Activated T-cell treated with anti-CD3 and anti-CD28 coated beads for 1 hour (primary cell): ENCODE measurements around the gene GRHL1.
A peak's percentile ranks its signal among the peaks of the same experiment; 100 is the strongest.

Experiments used
- DNase-seq: peaks from one replicate; pipeline ENCODE4 v3.0.0-alpha.2; 2020; ENCODE audit warnings: low read depth

The GRHL1 gene

DNA sequence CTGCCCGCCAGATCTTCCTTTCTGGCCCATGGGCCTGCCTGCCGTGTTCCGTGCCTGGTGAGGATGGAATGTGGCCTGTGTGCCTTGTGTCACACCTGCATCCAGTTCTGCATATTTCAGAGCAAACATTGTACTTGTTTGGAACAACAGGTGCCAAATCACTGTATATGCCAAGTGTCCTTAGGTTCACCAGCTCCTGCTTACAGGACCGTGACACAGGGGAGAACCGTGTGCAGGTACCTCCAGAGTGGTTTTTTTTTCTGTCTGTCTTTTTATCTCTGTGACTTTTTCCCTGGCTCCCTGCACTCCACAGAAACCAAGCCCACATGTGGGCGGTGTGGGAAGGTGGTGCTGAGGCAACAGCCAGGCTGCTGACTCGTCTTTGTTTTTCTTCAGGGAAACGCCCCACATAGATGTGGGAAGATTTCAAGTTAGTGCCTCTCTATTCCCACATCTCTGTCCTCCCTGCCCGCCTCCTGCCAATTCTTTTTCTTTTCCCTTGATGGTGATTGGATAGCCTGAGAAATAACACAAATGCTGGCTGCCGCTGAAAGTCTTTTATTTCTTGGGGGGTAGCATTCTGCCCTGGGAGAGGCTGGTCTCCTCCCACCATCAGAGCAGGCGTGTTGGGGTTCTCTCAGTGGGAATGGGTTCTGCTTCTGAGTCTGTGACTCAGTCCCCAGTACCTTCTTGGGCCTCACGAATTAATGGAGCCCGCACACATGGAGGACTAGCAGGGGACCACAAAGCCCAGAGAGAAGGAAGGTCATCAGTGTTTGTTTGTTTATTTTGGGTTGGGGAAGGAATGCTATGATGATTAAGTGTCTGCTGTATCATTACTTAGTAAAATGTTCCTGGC, 21.4 kb downstream of the GRHL1 start:
- DNase-seq = no peak

- DNase-seq = no peak
Observed at GRCh38 chr2:9973690-9974089, 22.2 kb downstream of the GRHL1 start.

- no peak for DNase-seq
Observed at GRCh38 chr2:9974343-9974742, 22.9 kb downstream of the GRHL1 start.

DNA sequence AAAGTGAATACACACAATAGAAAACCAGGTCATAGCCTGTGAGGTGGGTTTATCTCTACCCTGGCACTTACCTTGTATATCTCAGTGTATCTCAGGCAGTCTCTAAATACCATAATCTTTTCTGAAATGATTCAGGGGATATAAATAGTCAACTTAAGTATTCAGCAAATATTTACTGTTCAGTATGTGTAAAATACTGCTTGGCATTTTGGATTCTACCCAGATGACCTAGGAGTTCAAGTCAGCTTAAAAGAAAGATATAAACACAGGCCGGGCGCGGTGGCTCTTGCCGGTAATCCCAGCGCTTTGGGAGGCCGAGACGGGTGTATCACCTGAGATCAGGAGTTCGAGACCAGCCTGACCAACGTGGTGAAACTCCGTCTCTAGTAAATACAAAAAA, 23.8 kb downstream of the GRHL1 start:
- no peak for DNase-seq

DNA sequence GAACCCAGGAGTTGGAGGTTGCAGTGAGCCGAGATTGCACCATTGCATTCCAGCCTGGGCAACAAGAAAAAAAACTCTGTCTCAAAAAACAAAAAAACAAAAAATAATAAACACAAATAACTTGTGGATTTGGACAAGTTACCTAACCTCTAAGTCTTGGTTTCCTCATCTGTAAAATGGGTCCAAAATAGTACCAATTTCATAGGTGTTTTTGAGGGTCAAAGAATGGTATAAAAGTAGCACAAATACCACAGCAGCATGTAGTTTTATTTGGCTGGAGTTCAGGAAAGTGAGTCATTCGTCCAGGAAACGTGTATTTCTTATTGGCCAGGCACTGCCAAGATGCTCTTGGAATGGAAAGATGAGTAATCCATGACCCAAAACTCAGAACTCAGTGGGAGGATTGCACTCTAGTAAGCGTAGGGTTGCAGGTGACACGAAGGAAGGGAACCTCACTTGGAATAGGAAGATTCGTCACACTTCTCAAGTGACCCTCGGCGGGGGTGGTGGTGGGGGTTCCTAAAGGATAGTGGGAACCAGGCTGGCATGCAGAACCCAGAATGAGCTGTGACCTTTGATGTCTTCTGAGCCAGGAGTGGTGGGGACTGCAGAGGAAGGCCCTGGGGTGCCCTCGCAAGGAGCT, 24.4 kb downstream of the GRHL1 start:
- no peak for DNase-seq

GRCh38 chr2:9979977-9980376, 28.5 kb downstream of the GRHL1 start:
- no peak for DNase-seq

- no peak for DNase-seq
Observed at GRCh38 chr2:9980520-9980919, 29.0 kb downstream of the GRHL1 start.

- DNase-seq = no peak
Observed at GRCh38 chr2:9981655-9982054, 30.2 kb downstream of the GRHL1 start.

GRCh38 chr2:9982248-9982647, 30.8 kb downstream of the GRHL1 start:
- DNase-seq = no peak

- DNase-seq = no peak
Observed at GRCh38 chr2:9982891-9983290, 31.4 kb downstream of the GRHL1 start.

- DNase-seq = no peak
Observed at GRCh38 chr2:9983401-9984216, 32.1 kb downstream of the GRHL1 start.

- peak; percentile 6 for DNase-seq
Observed at GRCh38 chr2:9984217-9984739, 32.8 kb downstream of the GRHL1 start.

GRCh38 chr2:9984871-9985480, 33.5 kb downstream of the GRHL1 start:
- DNase-seq = no peak

- DNase-seq = no peak
Observed at GRCh38 chr2:9985531-9986328, 34.2 kb downstream of the GRHL1 start.

- DNase-seq = no peak
Observed at GRCh38 chr2:9988320-9988719, 36.8 kb downstream of the GRHL1 start.

- no peak for DNase-seq
Observed at GRCh38 chr2:9990736-9991135, 39.2 kb downstream of the GRHL1 start.

DNA sequence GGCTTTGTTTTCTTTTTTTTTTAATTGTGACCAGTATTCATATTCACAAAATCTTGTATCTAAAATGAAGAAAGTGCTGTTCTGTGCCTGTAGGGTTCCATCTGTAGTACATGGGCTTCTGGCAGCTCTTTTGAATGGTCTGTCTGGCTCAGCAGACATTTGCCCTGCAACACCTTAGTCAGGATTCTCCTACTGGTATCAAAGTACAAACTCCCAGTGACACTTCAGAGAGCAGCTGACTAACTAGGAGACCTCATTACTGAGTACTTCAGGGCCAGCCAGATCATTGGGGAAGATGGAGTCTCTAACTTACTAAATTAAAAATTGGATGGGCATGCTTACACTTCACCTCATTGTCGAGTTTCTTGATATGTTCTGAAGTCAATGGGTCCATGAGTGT, 39.7 kb downstream of the GRHL1 start:
- no peak for DNase-seq

DNA sequence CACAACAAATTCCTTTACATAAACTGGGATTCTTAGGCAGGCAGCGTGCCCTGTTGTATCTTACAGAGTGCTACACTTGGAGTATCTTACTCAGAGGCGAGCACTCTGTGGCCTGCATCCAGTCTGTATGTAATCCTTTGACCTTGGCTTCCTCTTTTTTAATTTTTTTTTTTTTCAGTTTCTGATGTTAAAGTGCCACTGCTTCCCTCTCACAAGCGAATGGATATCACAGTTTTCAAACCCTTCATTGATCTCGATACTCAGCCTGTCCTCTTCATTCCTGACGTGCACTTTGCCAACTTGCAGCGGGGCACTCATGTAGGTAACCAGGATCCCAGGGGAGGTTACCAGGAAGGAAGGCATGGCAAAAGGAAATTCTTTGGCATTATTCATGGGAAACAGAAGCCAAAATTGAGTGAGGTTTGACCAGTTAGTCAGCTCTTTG, 40.4 kb downstream of the GRHL1 start:
- no peak for DNase-seq

DNA sequence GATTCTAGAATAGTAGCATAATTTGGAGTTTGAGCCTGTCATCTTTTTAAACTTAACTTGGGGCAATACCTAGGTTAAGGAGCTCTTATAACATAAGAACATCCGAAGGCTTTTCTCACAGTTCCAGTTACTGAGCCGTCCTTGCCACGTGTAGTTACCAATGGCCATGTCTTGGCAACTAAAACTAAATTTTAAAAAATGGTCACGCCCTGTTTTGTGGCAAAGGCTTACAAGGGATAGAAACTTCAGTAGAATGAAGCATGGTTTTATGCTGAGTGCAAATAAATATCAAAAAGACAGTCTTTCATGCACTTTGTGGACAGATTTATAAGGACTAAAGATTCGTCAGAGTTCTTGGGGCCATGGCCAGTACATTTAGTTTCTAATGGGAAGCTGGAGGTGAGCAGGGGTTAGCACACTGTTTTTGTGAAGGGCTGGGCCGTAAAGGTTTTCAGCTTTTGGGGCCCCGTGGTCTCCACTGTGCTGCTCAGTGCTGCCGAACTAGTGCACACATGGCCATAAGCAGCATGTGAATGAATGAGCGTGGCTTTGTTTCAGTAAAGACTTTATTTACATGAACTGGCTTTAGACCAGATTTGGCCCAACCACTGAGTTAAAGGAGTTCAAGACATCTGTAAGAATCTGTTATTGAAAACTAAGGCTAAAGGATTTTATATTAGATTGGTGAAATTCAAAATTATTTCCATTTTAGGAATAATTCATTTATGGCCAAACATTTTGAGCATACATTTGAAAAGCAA, 41.1 kb downstream of the GRHL1 start:
- DNase-seq = no peak

DNA sequence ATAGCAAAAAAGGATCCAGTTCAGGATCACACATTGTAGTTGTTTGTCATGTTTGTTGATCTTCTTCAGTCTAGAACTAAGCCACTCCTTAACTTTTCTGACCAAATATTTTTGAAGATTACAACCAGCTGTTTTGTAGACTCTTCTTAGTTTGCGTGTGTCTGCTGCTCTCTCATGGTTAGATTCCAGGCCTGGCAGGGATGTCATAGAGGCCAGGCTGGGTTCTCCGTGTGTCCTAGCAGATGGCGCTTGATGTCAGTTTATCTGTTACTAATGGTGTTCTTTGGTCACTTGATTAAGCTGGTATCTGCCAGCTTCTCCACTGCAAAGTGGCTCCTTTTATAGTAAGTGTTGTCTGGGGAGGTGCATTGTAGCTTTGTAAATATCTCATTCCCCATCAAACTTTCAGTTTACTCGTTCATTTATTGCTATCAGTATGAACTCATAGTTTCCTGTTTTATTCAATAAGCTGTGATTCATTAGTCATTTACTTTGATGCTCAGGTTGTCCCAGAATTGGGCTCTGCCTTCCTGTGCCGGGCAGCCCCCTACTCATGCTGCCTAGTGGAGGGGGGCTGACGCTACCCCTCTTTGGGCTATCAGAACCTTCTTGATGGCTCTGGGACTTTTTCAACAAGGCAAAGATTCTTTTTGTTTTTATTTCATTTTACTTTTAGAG, 42.1 kb downstream of the GRHL1 start:
- no peak for DNase-seq
